Left ventricle myocardium superior (tissue), 1 donor: ENCODE data around the gene A4GNT. TPM values are rescaled to one million over a fixed set of nuclear protein-coding genes. Genes with fewer than 3 reads are reported as not detected.
A peak's percentile ranks its signal among the peaks of the same experiment; 100 is the strongest.
"Not testable (repeated sequence)": the region's sequence is repeated elsewhere in the genome, so short reads cannot be mapped to it uniquely, and the experiment has no call there.

ENCODE experiments used
- ATAC-seq: fragments of 200-7000 bp; cut with Tn5 transposase; one replicate; pipeline ENCODE4 v1.9.1; 2020; ENCODE audit warnings: mild to moderate bottlenecking, moderate library complexity
- DNase-seq: peaks from one replicate; pipeline ENCODE4 v3.0.0-alpha.2; 2020
- intact Hi-C: fragments of 100-400 bp; cut with micrococcal nuclease; formaldehyde crosslinking; loops from one replicate; pipeline ENCODE4 v1.11.0; 2022
- long read RNA-seq: library from polyadenylated mRNA; unstranded; transcript quantifications from one replicate; pipeline ENCODE4 v2.0.0, GENCODE V29; 2021
- total RNA-seq: library from RNA; stranded (reverse); fragmentation: NEBNext Ultra II Directional; extraction: Animal tissue kit (Norgen Biotek cat#: 25700); gene quantifications from one replicate; pipeline ENCODE4 v1.2.1, GENCODE V29; 2021
- donor health status: DM: no; HTN: yes; CAD: no; lungs with severe emphysema.

A4GNT gene
- not detected for total RNA-seq
- long read RNA-seq: 0 reads

DNA sequence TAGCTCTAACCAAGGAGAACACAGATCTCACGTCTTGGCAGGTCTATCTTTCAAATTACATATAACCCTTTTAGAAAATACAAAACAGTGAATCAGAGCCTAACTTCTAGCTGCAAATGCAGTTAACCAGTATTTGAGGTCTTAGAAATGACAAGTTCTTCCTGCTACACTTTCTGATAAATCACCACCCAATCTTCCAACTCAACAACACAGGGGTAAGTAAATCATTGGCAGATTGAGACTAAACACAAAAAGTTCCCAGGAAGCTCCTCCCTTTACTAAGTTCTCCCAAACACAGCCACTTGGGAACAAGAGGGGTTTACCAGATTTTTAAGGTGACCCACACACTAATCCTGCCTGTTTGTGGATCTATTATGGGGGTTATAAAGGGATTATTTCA, at the start of gene A4GNT:
A4GNT (minus strand) TSS at position 152 of the 400 bp plus-strand sequence. CDS start 1,134 bp downstream, outside the sequence.
- intact Hi-C loops: no loop called here
- ATAC-seq (no peak), DNase-seq (no peak)

DNA sequence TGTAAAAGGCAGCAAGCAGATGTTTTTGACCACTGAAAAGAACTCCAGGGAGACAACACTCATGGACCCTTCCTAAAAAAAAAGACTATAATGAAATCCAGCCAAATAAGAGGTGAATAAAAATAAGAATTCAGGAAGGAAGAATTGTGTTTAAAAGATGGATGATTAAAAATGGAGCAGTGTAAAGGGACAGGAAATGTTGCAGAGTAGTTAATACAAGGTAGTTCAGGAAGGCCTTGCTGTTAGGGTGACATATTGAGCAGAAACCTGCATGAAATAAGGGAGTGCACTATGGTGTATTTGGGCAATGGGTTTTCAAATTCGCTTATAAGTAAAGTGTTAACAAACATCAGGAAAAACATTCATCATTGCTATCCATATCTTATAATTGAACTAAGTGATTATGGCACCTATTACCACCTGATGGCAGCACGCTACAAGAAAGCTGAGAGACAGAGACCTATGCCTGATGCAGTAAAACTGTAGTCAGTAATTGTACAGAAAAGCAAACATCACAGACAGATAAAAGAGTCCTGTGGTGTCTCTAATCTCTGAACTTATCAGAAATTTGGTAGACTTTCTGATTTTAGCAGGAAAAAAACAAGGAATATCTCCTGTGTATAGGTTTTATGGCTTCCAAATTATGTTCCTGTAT, 48.3 kb upstream of the A4GNT start:
- intact Hi-C loops: no loop called here
- ATAC-seq: peak; percentile 49
- no peak for DNase-seq

DNA sequence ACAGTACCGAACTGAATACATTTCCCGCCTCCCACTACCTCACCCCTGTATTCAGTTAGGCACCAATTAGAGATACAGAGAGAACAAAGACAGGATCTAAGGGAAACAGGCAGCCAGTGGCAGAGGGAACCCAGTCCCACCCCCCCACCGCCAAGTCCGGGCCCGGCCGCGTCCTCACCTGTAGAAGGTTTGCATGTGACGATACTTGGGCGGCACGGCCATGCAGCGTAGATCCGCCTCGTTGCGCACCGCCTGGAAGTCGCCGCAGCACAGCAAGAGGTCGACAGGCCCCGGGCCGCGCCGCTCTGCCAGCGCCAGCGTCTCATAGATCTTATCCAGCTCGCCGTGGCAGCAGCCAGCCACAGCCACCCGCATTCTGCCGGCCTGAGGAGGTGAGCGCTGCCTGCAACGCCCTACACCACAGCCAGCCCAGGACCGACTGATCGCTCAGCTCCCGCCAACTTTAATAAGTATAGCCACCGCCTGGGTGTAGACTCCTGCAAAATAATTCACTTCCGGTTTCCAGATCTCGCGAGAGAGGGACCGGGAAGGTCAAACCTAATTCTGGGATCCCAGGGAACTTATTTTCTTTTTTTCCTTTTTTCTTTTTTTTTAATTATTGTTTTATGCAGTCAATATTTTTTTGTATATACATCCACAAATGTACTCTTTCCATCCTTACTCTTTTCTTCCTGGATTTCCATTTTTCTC, 42.4 kb upstream of the A4GNT start, which contains the start of gene DBR1:
DBR1 (minus strand) TSS at position 501 of the 711 bp plus-strand sequence; CDS start at position 375, 126 bp downstream.
- peak; percentile 95 for ATAC-seq
- intact Hi-C loops: no loop called here
- peak; percentile 79 for DNase-seq

DNA sequence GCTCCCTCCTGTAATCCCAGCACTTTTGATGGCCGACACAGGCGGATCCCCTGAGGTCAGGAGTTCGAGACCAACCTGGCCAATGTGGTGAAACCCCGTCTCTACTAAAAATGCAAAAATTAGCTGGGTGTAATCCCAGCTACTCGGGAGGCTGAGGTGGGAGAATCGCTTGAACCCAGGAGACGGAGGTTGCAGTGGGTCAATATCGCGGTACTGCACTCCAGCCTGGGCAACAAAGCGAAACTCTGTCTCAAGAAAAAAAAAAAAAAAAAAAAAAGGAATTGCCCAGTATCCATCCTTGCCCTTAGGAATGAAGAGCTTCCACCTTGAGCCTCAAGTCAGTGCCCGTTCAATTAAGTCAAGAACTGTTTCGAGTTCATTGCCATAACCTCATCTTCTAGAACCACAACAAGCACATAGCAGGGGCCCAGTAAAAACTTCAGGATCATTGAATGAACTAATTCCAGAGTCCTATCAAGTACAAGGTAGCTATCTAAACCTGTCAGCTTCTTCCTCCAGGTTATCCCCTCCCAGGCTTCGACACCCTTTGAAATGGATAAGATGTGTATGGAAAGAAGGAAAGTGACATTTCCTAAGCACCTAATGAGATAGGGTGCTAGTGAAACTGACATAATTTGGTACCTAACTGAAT, 41.7 kb upstream of the A4GNT start:
- DNase-seq (no peak), ATAC-seq (no peak)
- intact Hi-C loops: no loop called here

DNA sequence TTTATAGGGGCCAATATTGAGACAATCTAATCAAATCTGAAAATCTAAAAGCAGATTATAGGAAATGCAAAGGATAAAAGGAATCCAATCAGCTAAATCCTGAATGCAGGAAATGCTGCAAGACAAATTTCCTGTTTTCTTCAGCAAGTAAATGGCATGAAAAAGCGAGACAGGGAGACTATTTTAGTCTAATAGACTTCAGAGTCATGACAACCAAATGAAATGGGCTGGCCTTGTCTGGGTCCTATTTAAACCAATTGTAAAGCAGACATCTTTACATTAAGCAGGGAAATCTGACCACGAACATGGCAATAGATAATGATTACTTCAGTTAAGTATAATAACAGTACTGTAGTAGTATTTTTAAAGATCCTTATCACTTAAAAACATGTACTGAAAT, 40.4 kb upstream of the A4GNT start:
- DNase-seq (no peak), ATAC-seq (no peak)
- intact Hi-C loops: no loop called here

DNA sequence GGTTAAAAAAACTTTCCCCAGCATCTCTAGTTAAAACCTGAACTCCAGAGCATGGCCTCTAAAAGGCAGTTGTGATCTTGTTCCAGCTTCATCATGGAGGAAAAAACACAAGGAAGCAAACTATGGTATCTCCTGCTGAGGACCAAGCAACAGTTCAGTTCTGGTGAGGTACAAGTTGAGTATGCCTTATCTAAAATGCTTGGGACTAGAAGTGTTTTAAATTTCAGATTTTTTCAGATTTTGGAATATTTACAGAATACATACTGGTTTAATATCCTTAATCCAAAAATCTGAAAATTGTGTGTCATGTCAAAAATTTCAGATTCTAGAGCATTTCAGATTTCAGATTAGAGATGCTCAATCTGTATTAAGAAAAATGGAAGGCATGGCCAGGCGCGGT, 32.9 kb upstream of the A4GNT start:
- no peak for DNase-seq
- intact Hi-C loops: no loop called here
- ATAC-seq: no peak

DNA sequence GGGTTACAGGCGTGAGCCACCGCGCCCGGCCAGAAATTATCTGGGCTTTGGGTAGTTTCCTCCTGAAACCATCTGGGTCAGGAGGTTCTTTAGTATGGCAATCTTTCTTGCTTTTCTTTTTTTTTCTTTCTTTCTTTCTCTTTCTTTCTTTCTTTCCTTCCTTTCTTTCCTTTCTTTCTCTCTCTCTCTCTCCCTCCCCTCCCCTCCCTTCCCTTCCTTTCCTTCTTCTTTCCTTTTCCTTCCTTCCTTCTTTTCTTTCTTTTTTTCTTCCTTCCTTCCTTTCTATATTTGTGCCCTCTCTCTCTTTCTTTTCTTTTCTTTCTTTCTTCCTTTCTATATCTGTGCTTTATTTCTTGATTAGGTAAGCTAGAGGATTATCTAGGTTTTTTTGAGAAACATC, 25.6 kb upstream of the A4GNT start:
- ATAC-seq: no peak
- intact Hi-C loops: no loop called here
- DNase-seq: no peak

DNA sequence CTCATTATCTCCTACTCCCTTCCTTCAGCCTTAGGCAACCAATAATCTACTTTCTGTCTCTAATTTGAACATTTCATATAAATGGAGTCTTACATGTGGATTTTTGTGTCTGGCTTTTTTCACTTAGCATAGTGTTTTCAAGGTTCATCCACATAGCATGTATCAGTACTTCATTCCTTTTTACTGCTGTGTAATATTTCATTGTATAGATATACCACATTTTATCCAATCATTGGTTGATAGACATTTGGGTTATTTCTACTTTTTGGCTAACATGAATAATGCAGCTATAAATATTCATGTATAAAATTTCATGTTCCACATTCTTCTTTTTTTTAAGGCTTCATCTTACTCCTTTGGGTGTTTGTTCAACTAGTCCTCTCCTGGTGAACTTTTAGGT, 22.3 kb upstream of the A4GNT start:
- intact Hi-C loops: no loop called here
- DNase-seq (no peak), ATAC-seq (no peak)

DNA sequence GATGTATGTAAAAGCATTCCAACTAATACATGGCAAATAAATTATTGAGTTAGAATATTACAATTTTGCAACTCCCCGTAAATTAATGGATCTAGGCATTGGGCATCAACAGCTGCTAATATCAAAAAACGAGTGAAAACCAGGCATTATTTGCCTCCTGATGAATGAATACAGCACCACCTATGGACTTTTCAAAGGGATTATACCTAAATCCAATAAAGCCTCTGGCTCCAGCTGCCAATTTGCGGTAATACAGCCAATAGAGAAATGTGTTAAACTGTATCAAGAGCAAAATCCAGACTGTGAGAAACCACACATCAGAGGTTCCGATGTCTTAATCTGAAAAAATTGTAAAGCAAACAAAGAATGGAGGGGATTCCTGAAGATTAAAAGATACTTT, 16.3 kb upstream of the A4GNT start:
- intact Hi-C loops: no loop called here
- DNase-seq (no peak), ATAC-seq (no peak)

DNA sequence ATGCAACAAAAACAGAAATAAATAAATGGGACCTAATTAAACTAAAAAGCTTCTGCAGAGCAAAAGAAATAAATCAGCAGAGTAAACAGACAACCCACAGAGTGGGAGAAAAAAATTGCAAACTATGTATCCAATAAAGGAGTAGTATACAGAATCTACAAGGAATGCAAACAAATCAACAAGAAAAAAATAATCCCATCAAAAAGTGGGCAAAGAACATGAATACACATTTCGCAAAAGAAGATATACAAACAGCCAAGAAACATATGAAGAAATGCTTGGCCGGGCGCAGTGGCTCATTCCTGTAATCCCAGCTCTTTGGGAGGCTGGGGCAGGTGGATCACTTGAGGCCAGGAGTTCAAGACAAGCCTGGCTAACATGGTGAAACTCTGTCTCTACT, 10.0 kb upstream of the A4GNT start:
- intact Hi-C loops, ATAC-seq, DNase-seq: not testable (repeated sequence)

DNA sequence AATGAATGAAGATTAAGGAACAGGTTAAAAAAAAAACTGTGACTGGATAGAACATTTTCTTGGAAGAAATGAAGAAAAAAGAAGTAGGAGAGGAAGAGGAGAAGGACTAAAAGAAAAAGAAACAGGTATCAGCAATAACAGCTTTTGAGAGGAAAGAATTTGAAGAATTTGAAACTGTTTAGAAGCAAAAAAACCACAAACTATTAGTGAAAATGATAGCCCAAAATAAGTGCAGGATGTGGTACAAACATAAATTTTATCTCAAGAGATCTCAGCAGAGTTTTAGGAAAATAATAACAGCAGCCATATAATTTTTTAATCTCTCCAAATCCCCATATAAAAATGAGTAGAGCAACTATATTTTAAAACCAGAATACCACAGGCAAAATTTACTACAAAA, 8.8 kb upstream of the A4GNT start:
- ATAC-seq (no peak), DNase-seq (no peak)
- intact Hi-C loops: no loop called here

DNA sequence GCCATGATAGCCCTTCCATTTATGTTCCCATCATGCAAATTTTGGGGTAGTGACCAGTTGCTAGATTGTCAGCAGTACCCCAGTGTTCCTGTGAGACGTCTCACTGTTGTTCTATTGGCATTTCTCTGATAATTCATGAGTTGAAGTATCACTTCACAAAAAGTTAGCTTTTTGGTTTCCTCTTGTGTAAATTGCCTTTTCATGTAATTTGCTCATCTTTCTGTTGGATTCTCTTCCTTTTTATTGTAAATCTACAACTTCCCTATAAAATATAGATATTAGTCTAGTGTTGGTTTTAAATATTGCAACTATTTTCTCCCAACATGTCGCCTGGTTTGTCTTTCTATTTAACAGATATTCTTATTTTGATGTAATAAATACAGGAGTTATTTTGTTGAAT, 7.5 kb upstream of the A4GNT start:
- DNase-seq (no peak), ATAC-seq (no peak)
- intact Hi-C loops: no loop called here

DNA sequence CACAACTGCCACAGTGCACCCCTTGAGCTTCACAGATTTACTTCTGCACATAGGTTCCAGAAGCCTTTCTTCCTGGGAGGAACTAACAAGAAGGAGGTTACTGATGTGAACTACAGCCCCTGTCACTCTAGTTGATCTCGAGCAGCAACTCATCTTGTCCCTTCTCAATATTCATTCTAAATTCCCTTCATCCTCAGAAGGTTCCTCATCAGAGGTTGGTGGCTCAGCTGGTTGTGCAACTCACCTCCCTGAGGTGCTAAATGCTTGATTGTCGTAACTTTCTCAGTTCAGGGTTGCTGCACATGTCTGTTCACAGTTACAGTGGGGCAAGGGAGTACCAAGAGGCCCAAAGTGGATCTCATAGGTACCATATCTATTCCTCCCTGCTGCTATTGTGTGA, 5.7 kb upstream of the A4GNT start:
- intact Hi-C loops: no loop called here
- no peak for ATAC-seq

DNA sequence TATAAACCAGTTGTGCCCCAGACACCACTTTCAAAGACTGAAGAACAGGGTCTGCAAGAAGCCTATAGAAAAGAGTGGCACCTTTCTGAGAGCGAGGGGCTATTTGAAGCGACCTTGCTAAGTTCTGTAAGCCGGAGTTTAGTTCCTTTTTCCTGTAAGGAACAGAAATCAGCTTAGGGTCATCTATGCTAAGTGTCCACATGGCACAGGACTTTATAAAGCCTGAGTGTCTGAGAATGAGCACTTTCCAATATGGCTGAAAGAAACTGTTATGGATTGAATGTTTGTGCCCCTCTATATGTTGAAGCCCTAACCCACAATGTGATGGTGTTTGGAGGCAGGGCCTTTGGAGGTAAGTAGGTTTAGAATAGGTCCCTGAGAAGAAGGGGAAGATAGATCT, 4.0 kb upstream of the A4GNT start:
- intact Hi-C loops: no loop called here
- peak; percentile 47 for ATAC-seq
- DNase-seq: no peak

More for the DNA sequence above, 5.7 kb upstream of the A4GNT start:
- no peak for DNase-seq

DNA sequence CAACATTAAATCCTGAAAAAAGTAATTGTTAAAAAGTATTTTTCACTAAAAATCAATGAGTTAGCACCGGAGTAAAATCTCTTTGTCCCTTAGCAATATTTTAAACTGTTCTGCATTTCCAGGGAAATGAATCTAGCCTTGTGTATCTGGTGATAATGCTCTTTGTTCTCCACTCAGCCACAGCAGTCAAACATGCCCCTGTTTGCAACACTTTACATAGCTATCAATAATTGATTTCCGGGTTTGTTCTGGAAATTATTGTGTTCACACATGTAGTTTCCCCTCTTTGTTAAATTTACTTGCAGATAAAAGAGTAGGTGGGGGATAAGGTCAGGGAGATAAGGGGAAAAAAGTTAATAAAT, 3.6 kb upstream of the A4GNT start:
- intact Hi-C loops: no loop called here
- ATAC-seq: no peak
- no peak for DNase-seq

DNA sequence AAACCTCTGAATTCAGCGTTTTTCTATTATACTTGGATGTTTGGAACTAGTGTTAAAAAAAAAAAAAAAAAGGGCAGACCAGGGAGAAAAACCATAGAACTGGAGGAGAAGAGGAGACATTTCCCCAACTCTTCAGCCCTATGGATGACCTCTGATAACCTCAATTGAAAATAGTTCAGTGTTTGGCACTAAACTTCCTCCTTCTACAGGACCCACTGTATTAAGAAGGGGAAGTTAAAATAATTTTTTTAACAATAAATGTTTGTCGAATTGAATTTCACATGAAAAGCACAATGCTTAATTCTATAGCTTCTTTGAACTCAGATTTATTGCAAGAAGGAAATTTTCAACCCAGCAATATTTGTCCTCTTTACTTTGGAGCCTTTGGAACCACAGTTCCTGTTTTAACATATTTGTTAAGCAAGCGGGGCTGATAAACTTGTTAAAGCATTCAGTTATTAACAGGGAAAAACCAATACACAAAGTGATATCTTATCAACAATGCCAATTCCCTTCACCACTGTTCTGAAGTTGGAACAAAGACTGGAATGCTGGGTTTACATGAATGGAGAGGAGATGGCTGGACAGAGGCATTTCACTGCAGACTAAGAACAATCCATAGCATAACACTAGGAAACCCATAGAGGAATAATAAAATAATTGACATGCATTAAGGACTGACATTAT, 3.1 kb upstream of the A4GNT start:
- no peak for DNase-seq
- intact Hi-C loops: no loop called here
- peak; percentile 33 for ATAC-seq

DNA sequence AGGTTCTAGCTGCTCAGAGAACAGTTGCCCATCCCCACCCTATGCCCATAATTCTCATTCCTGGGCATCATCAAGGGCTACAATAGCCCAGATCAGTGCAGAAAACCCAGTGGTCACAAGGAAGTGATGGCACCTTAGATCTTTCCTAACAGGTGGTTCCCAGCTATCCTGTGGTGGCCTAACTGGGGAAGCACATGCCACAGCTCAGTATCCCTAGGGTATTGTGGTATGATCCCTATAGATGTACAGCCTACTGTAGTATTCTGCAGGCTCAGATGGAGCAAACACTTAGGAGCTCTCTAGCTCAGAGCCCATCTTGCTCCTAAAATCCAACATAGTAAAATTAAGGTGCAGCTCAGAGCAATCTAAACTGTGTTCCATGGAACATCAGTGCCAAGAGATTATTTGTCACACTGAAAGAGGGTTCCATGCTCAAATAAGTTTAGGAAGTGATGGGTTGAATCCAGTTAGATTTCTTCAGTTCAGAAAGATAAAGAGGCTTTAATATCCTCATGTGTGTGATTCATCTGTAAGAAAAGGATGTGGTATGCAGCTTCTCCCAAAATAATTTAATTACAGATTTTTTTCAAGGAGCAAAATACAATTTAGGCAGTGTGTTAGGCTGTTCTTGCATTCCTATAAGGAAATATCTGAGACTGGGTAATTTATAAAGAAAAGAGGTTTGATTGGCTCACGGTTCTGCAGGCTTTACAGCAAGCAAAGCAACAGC, 4.4 kb downstream of the A4GNT start:
- intact Hi-C loops: no loop called here

DNA sequence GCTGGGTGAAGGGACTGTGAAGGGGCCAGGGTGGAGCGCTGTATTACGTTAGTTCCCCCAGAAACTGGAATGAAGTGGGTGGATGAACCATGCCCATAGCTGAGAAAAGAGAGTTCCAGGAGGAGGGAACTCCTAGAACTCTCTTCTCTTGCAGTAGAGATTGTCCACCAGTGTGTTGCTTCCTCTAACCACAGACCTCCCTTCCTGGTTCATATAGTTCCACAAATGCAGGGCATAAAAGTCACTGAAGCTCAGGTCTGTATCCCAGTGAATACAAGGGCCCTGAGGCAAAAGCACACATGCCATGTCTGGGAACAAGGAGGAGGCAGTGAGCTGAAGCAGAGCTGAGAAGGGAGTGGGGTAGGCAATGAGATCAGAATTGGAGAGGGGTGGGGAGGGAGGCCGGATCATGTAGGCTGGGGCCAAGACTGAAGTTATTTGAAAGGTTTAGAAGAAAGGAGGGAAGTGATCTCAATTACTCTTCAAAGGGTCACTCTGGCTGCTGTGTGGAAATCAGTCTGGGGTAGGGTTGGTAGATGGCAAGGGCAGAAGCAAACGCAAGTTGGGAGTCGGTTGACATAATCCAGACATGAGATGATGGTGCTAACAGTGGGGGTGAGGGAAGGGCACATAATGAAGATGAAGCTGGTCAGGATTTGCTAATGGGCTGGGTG, 6.5 kb downstream of the A4GNT start:
- ATAC-seq: peak; percentile 79
- intact Hi-C loops: no loop called here
- no peak for DNase-seq

More for the DNA sequence above, 4.4 kb downstream of the A4GNT start:
- DNase-seq: no peak
- no peak for ATAC-seq
